GM12892 (cell line): ENCODE data around the gene ING4.

Experiments used
- POLR2A ChIP-seq: IDR thresholded peaks from 2 replicates; pipeline ENCODE4 v1.6.1; 2011; ENCODE audit warnings: low read depth, low read length, control low read depth
- TAF1 ChIP-seq: IDR thresholded peaks from 2 replicates; pipeline ENCODE4 v1.6.1; 2011; ENCODE audit warnings: low read depth, mild to moderate bottlenecking, control low read depth, low read length, borderline replicate concordance

- TF ChIP-seq POLR2A = no peak
- no peak for TF ChIP-seq TAF1
Observed at GRCh38 chr12:6605421-6606330, 57.2 kb downstream of the ING4 start.
